ENCODE measurements around the gene MBP. TPM values are rescaled to one million over a fixed set of nuclear protein-coding genes. Genes with fewer than 3 reads are reported as not detected.

MBP gene
- polyA plus RNA-seq, 1 donor from 2014 or later: 3.3 TPM

DNA sequence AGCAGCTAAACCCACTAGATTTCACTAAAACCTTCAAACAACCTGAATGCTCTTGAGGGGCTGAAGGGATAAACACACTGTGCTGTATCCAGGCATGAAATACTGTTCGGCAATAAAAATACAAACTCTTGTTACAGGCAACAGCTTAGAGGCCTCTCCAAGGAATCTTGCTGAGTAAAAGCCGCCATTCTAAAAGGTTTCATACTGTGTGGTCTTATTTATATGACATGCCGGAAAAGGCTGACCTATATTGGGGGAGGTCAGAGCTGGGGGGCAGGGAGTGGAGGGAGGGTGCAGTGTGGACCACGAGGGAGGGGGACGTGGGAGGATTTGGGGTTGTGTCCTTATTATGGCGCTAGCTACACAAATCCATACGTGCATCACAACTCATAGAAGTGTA lies 136.2 kb downstream of the MBP start:
- Histone ChIP-seq H3K27ac (ENCODE audit: low read length) (no peak overlapping the region), H3K4me3 (ENCODE audit: low read length) (no peak overlapping the region)

DNA sequence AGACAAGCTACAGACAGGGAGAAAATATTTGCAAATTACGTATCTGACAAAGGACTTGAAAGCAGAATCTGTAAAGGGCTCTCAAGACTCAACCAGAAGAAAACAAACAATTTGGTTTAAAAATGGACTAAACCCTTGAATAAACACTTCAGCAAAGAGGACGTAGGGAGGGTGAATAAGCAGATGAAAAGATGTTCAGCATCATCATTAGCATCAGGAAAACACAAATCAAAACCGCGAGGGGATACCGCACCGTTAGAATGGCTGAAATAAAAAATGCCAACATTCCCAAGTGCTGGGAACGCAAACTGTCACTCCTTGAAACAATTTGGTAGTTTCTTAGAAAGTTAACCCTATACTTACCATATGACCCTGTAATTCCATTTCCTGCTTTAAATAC lies 136.7 kb downstream of the MBP start:
- H3K4me2 ChIP-seq (ENCODE audit: low read length): no peak overlapping the region

More for the DNA sequence above, 136.2 kb downstream of the MBP start:
- Histone ChIP-seq H3K36me3 (ENCODE audit: insufficient read depth, low read length) (no peaks in the 10 kb centered on the region), H3F3A (ENCODE audit: insufficient read depth, low read length, poor library complexity, severe bottlenecking) (no peaks in the 10 kb centered on the region), H3K9me3 (ENCODE audit: low read length) (no peaks in the 10 kb centered on the region), H3K27me3 (ENCODE audit: insufficient read depth, low read depth, low read length) (no peaks in the 10 kb centered on the region), H3K9me2 (ENCODE audit: insufficient read depth, low read length) (no peaks in the 10 kb centered on the region), H2AFZ (ENCODE audit: low read depth, low read length) (no peak overlapping the region), H4K20me1 (ENCODE audit: insufficient read depth) (no peaks in the 10 kb centered on the region), H3K79me2 (replicated peaks; ENCODE audit: insufficient read depth, low read length) (no peaks in the 10 kb centered on the region), H3K4me2 (ENCODE audit: low read length) (no peak overlapping the region), H3K9ac (ENCODE audit: low read length) (no peak overlapping the region)
- no peak for TF ChIP-seq POLR2AphosphoS5 (IDR thresholded peaks at IDR 0.05)
- no peak for TF ChIP-seq SMC3 (conservative IDR thresholded peaks at IDR 0.05; ENCODE audit: poor library complexity)
- TF ChIP-seq EZH2 (IDR thresholded peaks at IDR 0.05; ENCODE audit: borderline replicate concordance, insufficient read depth, low read length, poor library complexity, severe bottlenecking): no peak
- no peak for TF ChIP-seq MXI1 (conservative IDR thresholded peaks at IDR 0.05; ENCODE audit: poor library complexity, severe bottlenecking)
- TF ChIP-seq RAD21 (conservative IDR thresholded peaks at IDR 0.05): no peak
- TF ChIP-seq EP300 (conservative IDR thresholded peaks at IDR 0.05; ENCODE audit: poor library complexity, severe bottlenecking): no peak
- TF ChIP-seq TAF1 (IDR thresholded peaks at IDR 0.05; ENCODE audit: low read depth): no peak
- TF ChIP-seq, protein P1, sequence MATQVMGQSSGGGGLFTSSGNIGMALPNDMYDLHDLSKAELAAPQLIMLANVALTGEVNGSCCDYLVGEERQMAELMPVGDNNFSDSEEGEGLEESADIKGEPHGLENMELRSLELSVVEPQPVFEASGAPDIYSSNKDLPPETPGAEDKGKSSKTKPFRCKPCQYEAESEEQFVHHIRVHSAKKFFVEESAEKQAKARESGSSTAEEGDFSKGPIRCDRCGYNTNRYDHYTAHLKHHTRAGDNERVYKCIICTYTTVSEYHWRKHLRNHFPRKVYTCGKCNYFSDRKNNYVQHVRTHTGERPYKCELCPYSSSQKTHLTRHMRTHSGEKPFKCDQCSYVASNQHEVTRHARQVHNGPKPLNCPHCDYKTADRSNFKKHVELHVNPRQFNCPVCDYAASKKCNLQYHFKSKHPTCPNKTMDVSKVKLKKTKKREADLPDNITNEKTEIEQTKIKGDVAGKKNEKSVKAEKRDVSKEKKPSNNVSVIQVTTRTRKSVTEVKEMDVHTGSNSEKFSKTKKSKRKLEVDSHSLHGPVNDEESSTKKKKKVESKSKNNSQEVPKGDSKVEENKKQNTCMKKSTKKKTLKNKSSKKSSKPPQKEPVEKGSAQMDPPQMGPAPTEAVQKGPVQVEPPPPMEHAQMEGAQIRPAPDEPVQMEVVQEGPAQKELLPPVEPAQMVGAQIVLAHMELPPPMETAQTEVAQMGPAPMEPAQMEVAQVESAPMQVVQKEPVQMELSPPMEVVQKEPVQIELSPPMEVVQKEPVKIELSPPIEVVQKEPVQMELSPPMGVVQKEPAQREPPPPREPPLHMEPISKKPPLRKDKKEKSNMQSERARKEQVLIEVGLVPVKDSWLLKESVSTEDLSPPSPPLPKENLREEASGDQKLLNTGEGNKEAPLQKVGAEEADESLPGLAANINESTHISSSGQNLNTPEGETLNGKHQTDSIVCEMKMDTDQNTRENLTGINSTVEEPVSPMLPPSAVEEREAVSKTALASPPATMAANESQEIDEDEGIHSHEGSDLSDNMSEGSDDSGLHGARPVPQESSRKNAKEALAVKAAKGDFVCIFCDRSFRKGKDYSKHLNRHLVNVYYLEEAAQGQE (IDR thresholded peaks at IDR 0.05; ENCODE audit: borderline replicate concordance): no peak
- TF ChIP-seq, protein P2, sequence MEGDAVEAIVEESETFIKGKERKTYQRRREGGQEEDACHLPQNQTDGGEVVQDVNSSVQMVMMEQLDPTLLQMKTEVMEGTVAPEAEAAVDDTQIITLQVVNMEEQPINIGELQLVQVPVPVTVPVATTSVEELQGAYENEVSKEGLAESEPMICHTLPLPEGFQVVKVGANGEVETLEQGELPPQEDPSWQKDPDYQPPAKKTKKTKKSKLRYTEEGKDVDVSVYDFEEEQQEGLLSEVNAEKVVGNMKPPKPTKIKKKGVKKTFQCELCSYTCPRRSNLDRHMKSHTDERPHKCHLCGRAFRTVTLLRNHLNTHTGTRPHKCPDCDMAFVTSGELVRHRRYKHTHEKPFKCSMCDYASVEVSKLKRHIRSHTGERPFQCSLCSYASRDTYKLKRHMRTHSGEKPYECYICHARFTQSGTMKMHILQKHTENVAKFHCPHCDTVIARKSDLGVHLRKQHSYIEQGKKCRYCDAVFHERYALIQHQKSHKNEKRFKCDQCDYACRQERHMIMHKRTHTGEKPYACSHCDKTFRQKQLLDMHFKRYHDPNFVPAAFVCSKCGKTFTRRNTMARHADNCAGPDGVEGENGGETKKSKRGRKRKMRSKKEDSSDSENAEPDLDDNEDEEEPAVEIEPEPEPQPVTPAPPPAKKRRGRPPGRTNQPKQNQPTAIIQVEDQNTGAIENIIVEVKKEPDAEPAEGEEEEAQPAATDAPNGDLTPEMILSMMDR (IDR thresholded peaks at IDR 0.05; ENCODE audit: poor library complexity, severe bottlenecking): no peak

More for the DNA sequence above, 136.7 kb downstream of the MBP start:
- Histone ChIP-seq H3K36me3 (ENCODE audit: insufficient read depth, low read length) (no peaks in the 10 kb centered on the region), H3K79me2 (replicated peaks; ENCODE audit: insufficient read depth, low read length) (no peaks in the 10 kb centered on the region), H3F3A (ENCODE audit: insufficient read depth, low read length, poor library complexity, severe bottlenecking) (no peaks in the 10 kb centered on the region), H3K27ac (ENCODE audit: low read length) (no peak overlapping the region), H3K9me3 (ENCODE audit: low read length) (no peaks in the 10 kb centered on the region), H3K4me3 (ENCODE audit: low read length) (no peak overlapping the region), H4K20me1 (ENCODE audit: insufficient read depth) (no peaks in the 10 kb centered on the region), H2AFZ (ENCODE audit: low read depth, low read length) (no peak overlapping the region), H3K9me2 (ENCODE audit: insufficient read depth, low read length) (no peaks in the 10 kb centered on the region), H3K27me3 (ENCODE audit: insufficient read depth, low read depth, low read length) (no peaks in the 10 kb centered on the region), H3K9ac (ENCODE audit: low read length) (no peak overlapping the region)
- TF ChIP-seq POLR2AphosphoS5 (IDR thresholded peaks at IDR 0.05) (no peak), TAF1 (IDR thresholded peaks at IDR 0.05; ENCODE audit: low read depth) (no peak), EZH2 (IDR thresholded peaks at IDR 0.05; ENCODE audit: borderline replicate concordance, insufficient read depth, low read length, poor library complexity, severe bottlenecking) (no peak), RAD21 (conservative IDR thresholded peaks at IDR 0.05) (no peak), MXI1 (conservative IDR thresholded peaks at IDR 0.05; ENCODE audit: poor library complexity, severe bottlenecking) (no peak), SMC3 (conservative IDR thresholded peaks at IDR 0.05; ENCODE audit: poor library complexity) (no peak), EP300 (conservative IDR thresholded peaks at IDR 0.05; ENCODE audit: poor library complexity, severe bottlenecking) (no peak)
- TF ChIP-seq, protein P2 (IDR thresholded peaks at IDR 0.05; ENCODE audit: poor library complexity, severe bottlenecking): no peak
- TF ChIP-seq, protein P1 (IDR thresholded peaks at IDR 0.05; ENCODE audit: borderline replicate concordance): no peak

Data from neural cell (in vitro differentiated cells).